H1 (cell line): ENCODE results near the gene MCF2L2.

Experiments
- BCL11A ChIP-seq, 2 experiments: IDR thresholded peaks; one replicate each; pipeline ENCODE4 v1.6.1; 2011; ENCODE audit warnings: low read depth in 2 of 2, low read length in 2 of 2, mild to moderate bottlenecking in 2 of 2
- BRCA1 ChIP-seq: IDR thresholded peaks from 2 replicates; pipeline ENCODE4 v1.6.1; 2012; ENCODE audit warnings: low read depth, low read length, improper control_type of control experiment
- CREB1 ChIP-seq: IDR thresholded peaks from 2 replicates; pipeline ENCODE4 v1.6.1; 2012; ENCODE audit warnings: inconsistent platforms
- EP300 ChIP-seq, 2 experiments: IDR thresholded peaks; 1 replicate in 1 of 2; 2 replicates in 1 of 2; pipeline ENCODE4 v1.6.1; 2011 to 2012; ENCODE audit warnings: low read depth in 2 of 2, low read length in 2 of 2, mild to moderate bottlenecking in 2 of 2, borderline replicate concordance in 1 of 2, inconsistent platforms in 1 of 2, moderate library complexity in 1 of 2
- EZH2 ChIP-seq: fragments of 200-600 bp; sonication (generic); IDR thresholded peaks from 2 replicates; pipeline ENCODE4 v1.7.1; 2012; ENCODE audit warnings: low read depth, mild to moderate bottlenecking, moderate library complexity, low read length, inconsistent platforms; ENCODE audit not compliant: severe bottlenecking
- POLR2A ChIP-seq, 2 experiments: IDR thresholded peaks; 1 replicate in 1 of 2; 2 replicates in 1 of 2; pipeline ENCODE4 v1.6.1; 2011; ENCODE audit warnings: low read depth in 2 of 2, low read length in 2 of 2, mild to moderate bottlenecking in 2 of 2; ENCODE audit errors: control extremely low read depth in 1 of 2
- POLR2AphosphoS5 ChIP-seq: IDR thresholded peaks from 2 replicates; pipeline ENCODE4 v1.6.1; 2011; ENCODE audit warnings: low read depth, low read length
- RAD21 ChIP-seq, 2 experiments: IDR thresholded peaks in 1 of 2; conservative IDR thresholded peaks in 1 of 2; 2 replicates each; pipeline ENCODE4 v1.6.1; 2011; ENCODE audit warnings: low read depth in 2 of 2, low read length in 2 of 2, improper control_type of control experiment in 1 of 2, inconsistent platforms in 1 of 2, mild to moderate bottlenecking in 1 of 2, moderate library complexity in 1 of 2
- TAF1 ChIP-seq: IDR thresholded peaks from 2 replicates; pipeline ENCODE4 v1.6.1; 2011; ENCODE audit warnings: mild to moderate bottlenecking, low read depth, low read length
- TF ChIP-seq, protein P1 (sequence below), 3 experiments: IDR thresholded peaks; 1 replicate in 2 of 3; 2 replicates in 1 of 3; pipeline versions ENCODE4 v1.5.1 to v1.6.1; 2011; ENCODE audit warnings: low read length in 3 of 3, mild to moderate bottlenecking in 3 of 3, inconsistent platforms in 2 of 3, low read depth in 1 of 3, moderate library complexity in 1 of 3; ENCODE audit not compliant: insufficient read depth in 1 of 3; ENCODE audit errors: control extremely low read depth in 1 of 3
- TF ChIP-seq, protein P2 (sequence below): IDR thresholded peaks from 2 replicates; pipeline ENCODE4 v1.6.1; 2012; ENCODE audit warnings: inconsistent platforms
- TF ChIP-seq, protein P3 (sequence below): IDR thresholded peaks from 2 replicates; pipeline ENCODE4 v1.6.1; 2012; ENCODE audit warnings: low read length, inconsistent platforms

DNA sequence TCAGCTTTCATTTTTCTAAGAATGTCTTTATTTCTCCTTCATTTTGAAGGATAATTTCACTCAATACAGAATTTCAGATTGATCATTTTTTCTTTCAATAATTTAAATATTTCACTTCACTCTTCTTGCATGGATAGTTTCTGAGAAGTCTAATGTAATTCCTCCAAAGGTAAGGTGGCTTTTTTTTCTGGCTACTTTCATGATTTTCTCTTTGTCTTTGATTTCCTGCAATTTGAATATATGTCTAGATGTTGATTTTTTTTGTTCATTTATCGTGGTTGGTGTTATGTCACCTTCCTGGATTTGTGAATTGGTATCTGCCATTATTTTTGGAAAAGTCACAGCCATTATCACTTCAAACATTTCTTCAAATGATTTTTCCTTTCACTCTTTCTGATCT is 14.6 kb upstream of the MCF2L2 start:
- no peak for TF ChIP-seq BCL11A (IDR thresholded peaks at IDR 0.05; ENCODE audit: low read depth in 2 of 2, low read length in 2 of 2)
- TF ChIP-seq, protein P1, sequence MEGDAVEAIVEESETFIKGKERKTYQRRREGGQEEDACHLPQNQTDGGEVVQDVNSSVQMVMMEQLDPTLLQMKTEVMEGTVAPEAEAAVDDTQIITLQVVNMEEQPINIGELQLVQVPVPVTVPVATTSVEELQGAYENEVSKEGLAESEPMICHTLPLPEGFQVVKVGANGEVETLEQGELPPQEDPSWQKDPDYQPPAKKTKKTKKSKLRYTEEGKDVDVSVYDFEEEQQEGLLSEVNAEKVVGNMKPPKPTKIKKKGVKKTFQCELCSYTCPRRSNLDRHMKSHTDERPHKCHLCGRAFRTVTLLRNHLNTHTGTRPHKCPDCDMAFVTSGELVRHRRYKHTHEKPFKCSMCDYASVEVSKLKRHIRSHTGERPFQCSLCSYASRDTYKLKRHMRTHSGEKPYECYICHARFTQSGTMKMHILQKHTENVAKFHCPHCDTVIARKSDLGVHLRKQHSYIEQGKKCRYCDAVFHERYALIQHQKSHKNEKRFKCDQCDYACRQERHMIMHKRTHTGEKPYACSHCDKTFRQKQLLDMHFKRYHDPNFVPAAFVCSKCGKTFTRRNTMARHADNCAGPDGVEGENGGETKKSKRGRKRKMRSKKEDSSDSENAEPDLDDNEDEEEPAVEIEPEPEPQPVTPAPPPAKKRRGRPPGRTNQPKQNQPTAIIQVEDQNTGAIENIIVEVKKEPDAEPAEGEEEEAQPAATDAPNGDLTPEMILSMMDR (IDR thresholded peaks at IDR 0.05; ENCODE audit: control extremely low read depth in 1 of 3, insufficient read depth in 1 of 3, low read depth in 1 of 3, low read length in 3 of 3), result no peak
- TF ChIP-seq EZH2, result no peak
- TF ChIP-seq, protein P2, sequence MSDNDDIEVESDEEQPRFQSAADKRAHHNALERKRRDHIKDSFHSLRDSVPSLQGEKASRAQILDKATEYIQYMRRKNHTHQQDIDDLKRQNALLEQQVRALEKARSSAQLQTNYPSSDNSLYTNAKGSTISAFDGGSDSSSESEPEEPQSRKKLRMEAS, result no peak
- TF ChIP-seq RAD21 (IDR thresholded peaks at IDR 0.05 in 1 of 2, conservative IDR thresholded peaks at IDR 0.05 in 1 of 2; ENCODE audit: low read depth in 2 of 2, low read length in 2 of 2), result no peak
- no peak for TF ChIP-seq CREB1
- TF ChIP-seq, protein P3, sequence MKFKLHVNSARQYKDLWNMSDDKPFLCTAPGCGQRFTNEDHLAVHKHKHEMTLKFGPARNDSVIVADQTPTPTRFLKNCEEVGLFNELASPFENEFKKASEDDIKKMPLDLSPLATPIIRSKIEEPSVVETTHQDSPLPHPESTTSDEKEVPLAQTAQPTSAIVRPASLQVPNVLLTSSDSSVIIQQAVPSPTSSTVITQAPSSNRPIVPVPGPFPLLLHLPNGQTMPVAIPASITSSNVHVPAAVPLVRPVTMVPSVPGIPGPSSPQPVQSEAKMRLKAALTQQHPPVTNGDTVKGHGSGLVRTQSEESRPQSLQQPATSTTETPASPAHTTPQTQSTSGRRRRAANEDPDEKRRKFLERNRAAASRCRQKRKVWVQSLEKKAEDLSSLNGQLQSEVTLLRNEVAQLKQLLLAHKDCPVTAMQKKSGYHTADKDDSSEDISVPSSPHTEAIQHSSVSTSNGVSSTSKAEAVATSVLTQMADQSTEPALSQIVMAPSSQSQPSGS, result no peak
- no peak for TF ChIP-seq POLR2AphosphoS5
- TF ChIP-seq TAF1, result no peak
- no peak for TF ChIP-seq EP300 (IDR thresholded peaks at IDR 0.05; ENCODE audit: borderline replicate concordance in 1 of 2, low read depth in 2 of 2, low read length in 2 of 2)
- TF ChIP-seq POLR2A (IDR thresholded peaks at IDR 0.05; ENCODE audit: control extremely low read depth in 1 of 2, low read depth in 2 of 2, low read length in 2 of 2), result no peak
- no peak for TF ChIP-seq BRCA1
